Vagina (tissue), 2 donors: ENCODE data around the gene DAB1. TPM values are rescaled to one million over a fixed set of nuclear protein-coding genes. Genes with fewer than 3 reads are reported as not detected.

Experiments used
- DNase-seq, 2 donors: peaks; one replicate each; pipeline ENCODE4 v3.0.0-alpha.2; 2017; ENCODE audit errors: extremely low spot score in 2 of 2
- H3K27ac ChIP-seq: fragments of 200-600 bp; sonication (generic); one replicate; pipeline ENCODE4 v1.5.1; 2019
- H3K27me3 ChIP-seq: fragments of 200-600 bp; sonication (generic); one replicate; pipeline ENCODE4 v1.5.1; 2019
- H3K36me3 ChIP-seq, 2 donors: fragments of 200-600 bp; sonication (generic); one replicate each; pipeline ENCODE4 v1.5.1; 2017 to 2019
- H3K4me1 ChIP-seq: fragments of 200-600 bp; sonication (generic); one replicate; pipeline ENCODE4 v1.5.1; 2019
- H3K4me3 ChIP-seq, 2 donors: fragments of 200-600 bp; sonication (generic); 1 replicate in 1 of 2; 2 replicates in 1 of 2; pipeline ENCODE4 v1.5.1; 2016 to 2019
- H3K9me3 ChIP-seq: fragments of 200-600 bp; sonication (generic); one replicate; pipeline ENCODE4 v1.5.1; 2019
- POLR2A ChIP-seq, 2 donors: fragments of 450-650 bp; IDR thresholded peaks; one replicate each; pipeline ENCODE4 v1.6.1; 2017; ENCODE audit warnings: antibody characterized with exemption in 2 of 2, mild to moderate bottlenecking in 2 of 2, moderate library complexity in 2 of 2
- POLR2AphosphoS5 ChIP-seq, 2 donors: sonication (generic); formaldehyde crosslinking; IDR thresholded peaks; one replicate each; pipeline ENCODE4 v1.9.0; 2017; ENCODE audit warnings: antibody characterized with exemption in 2 of 2, mild to moderate bottlenecking in 2 of 2, low read depth in 1 of 2; ENCODE audit not compliant: insufficient read depth in 1 of 2
- intact Hi-C: fragments of 100-400 bp; cut with DNase I; formaldehyde crosslinking; loops from one replicate; pipeline ENCODE4 v1.15.1; 2023
- total RNA-seq: library from RNA; depleted of rRNA; stranded (reverse); fragments of >200 nt; gene quantifications from one replicate; pipeline ENCODE4 v1.2.3, GENCODE V29; 2016
- TF ChIP-seq, protein P1 (sequence below), 3 experiments: fragments of 450-650 bp in 2 of 3; fragments of 200-600 bp in 1 of 3; sonication (generic) in 1 of 3; IDR thresholded peaks; one replicate each; pipeline ENCODE4 v1.5.1; 2017 to 2019; ENCODE audit warnings: antibody characterized with exemption in 3 of 3, mild to moderate bottlenecking in 2 of 3, moderate library complexity in 2 of 3

DAB1 gene
- total RNA-seq, 1 donor from 2014 or later = 0.25 TPM

- no peak overlapping the region for H3K4me3 ChIP-seq
- TF ChIP-seq POLR2A (IDR thresholded peaks at IDR 0.05) = no peak
- TF ChIP-seq POLR2AphosphoS5 (IDR thresholded peaks at IDR 0.05; ENCODE audit: insufficient read depth in 1 of 2, low read depth in 1 of 2) = no peak
- TF ChIP-seq, protein P1, sequence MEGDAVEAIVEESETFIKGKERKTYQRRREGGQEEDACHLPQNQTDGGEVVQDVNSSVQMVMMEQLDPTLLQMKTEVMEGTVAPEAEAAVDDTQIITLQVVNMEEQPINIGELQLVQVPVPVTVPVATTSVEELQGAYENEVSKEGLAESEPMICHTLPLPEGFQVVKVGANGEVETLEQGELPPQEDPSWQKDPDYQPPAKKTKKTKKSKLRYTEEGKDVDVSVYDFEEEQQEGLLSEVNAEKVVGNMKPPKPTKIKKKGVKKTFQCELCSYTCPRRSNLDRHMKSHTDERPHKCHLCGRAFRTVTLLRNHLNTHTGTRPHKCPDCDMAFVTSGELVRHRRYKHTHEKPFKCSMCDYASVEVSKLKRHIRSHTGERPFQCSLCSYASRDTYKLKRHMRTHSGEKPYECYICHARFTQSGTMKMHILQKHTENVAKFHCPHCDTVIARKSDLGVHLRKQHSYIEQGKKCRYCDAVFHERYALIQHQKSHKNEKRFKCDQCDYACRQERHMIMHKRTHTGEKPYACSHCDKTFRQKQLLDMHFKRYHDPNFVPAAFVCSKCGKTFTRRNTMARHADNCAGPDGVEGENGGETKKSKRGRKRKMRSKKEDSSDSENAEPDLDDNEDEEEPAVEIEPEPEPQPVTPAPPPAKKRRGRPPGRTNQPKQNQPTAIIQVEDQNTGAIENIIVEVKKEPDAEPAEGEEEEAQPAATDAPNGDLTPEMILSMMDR (IDR thresholded peaks at IDR 0.05) = no peak
- H3K4me1 ChIP-seq = no peaks in the 10 kb centered on the region
- no peaks in the 10 kb centered on the region for H3K36me3 ChIP-seq
- no peaks in the 10 kb centered on the region for H3K9me3 ChIP-seq
- no peak for DNase-seq
- intact Hi-C loops = no loop called here
- no peaks in the 10 kb centered on the region for H3K27me3 ChIP-seq
- H3K27ac ChIP-seq = no peak overlapping the region
These were observed 44.0 kb upstream of the DAB1 start for GRCh38 chr1:57467830-57468229.

DNA sequence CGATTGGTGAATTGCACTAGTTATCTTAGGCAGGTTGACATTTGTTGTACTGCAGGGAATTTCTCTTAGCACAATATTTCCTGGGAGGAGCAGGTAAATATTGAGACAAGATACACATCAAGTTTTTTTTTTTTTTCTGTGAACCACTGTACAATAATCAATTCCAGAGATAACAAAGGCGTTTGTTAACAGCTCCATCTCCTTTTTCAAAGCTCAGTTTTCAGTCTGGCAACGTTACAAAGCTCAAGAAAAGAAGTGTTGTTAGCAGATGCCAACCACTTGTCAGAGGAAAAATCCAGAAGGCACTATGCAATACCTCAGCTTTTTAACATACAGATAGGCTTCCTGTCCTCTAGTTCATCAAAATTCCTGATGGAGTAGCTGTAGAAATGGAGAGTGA lies 40.9 kb upstream of the DAB1 start:
- no peaks in the 10 kb centered on the region for H3K27me3 ChIP-seq
- TF ChIP-seq, protein P1 (IDR thresholded peaks at IDR 0.05) = no peak
- no peak for TF ChIP-seq POLR2AphosphoS5 (IDR thresholded peaks at IDR 0.05; ENCODE audit: insufficient read depth in 1 of 2, low read depth in 1 of 2)
- no peak for TF ChIP-seq POLR2A (IDR thresholded peaks at IDR 0.05)
- no peaks in the 10 kb centered on the region for H3K36me3 ChIP-seq
- intact Hi-C loops = no loop called here
- H3K4me3 ChIP-seq = no peak overlapping the region
- no peak for DNase-seq
- H3K27ac ChIP-seq = no peak overlapping the region
- no peaks in the 10 kb centered on the region for H3K9me3 ChIP-seq
- no peaks in the 10 kb centered on the region for H3K4me1 ChIP-seq

- Histone ChIP-seq H3K36me3 (no peaks in the 10 kb centered on the region), H3K27ac (no peak overlapping the region), H3K4me3 (no peak overlapping the region), H3K27me3 (no peaks in the 10 kb centered on the region), H3K4me1 (no peaks in the 10 kb centered on the region), H3K9me3 (no peaks in the 10 kb centered on the region)
- intact Hi-C loops = no loop called here
- no peak for TF ChIP-seq POLR2A (IDR thresholded peaks at IDR 0.05)
- no peak for DNase-seq
These were observed 39.5 kb upstream of the DAB1 start for GRCh38 chr1:57463343-57463742.

DNA sequence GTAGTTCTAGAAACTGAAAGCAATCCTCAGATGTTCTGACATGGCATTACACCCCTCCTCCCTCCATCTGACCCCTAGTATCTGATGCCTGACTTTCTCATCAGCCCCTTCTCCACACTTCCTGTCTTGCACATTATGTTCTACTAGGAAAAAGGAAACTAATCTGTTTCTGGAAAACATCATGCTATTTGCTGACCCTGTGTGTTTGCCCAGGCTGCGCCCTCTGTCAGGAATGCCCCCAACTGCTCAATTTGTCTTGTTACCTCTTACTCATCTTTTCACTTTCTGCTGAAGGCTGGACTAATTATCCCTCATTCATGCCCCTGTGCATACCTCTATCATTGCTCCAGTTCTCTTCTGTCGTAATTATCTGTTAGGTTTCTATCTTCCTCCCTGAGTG lies 37.5 kb upstream of the DAB1 start:
- intact Hi-C loops = no loop called here
- no peaks in the 10 kb centered on the region for H3K36me3 ChIP-seq
- H3K4me3 ChIP-seq = no peak overlapping the region
- DNase-seq = no peak
- no peaks in the 10 kb centered on the region for H3K27me3 ChIP-seq
- no peak for TF ChIP-seq POLR2AphosphoS5 (IDR thresholded peaks at IDR 0.05; ENCODE audit: insufficient read depth in 1 of 2, low read depth in 1 of 2)
- TF ChIP-seq, protein P1 (IDR thresholded peaks at IDR 0.05) = no peak
- no peak for TF ChIP-seq POLR2A (IDR thresholded peaks at IDR 0.05)
- no peaks in the 10 kb centered on the region for H3K4me1 ChIP-seq
- no peak overlapping the region for H3K27ac ChIP-seq
- H3K9me3 ChIP-seq = no peaks in the 10 kb centered on the region

DNA sequence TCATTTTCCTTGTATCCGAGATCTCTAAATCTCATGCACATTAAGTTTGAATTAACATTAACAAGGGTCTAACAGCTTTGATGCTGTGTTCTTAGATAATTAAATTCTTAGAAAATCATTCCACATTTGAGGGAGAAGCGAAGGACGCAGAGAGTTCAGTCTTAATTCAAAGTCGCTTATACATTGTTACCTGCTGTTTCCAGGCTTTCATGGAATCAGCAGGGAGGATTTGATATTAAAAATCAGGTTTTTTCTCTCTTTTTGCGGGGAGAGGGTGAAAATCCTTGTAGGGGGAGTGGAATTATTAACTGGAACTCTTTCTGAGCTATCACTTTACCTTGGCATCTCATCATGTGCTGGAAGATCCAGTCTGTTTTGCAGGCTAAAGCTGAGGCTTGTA lies 27.7 kb upstream of the DAB1 start:
- no peak for DNase-seq
- Histone ChIP-seq H3K9me3 (no peaks in the 10 kb centered on the region), H3K27ac (no peak overlapping the region), H3K4me3 (no peak overlapping the region), H3K36me3 (no peaks in the 10 kb centered on the region), H3K4me1 (no peaks in the 10 kb centered on the region), H3K27me3 (no peaks in the 10 kb centered on the region)
- intact Hi-C loops = no loop called here
- TF ChIP-seq POLR2AphosphoS5 (IDR thresholded peaks at IDR 0.05; ENCODE audit: insufficient read depth in 1 of 2, low read depth in 1 of 2) = no peak
- TF ChIP-seq POLR2A (IDR thresholded peaks at IDR 0.05) = no peak
- TF ChIP-seq, protein P1 (IDR thresholded peaks at IDR 0.05) = no peak

GRCh38 chr1:57450981-57451380 lies 27.1 kb upstream of the DAB1 start:
- no peaks in the 10 kb centered on the region for H3K36me3 ChIP-seq
- H3K4me1 ChIP-seq = no peaks in the 10 kb centered on the region
- DNase-seq = no peak
- no peak for TF ChIP-seq POLR2A (IDR thresholded peaks at IDR 0.05)
- TF ChIP-seq, protein P1 (IDR thresholded peaks at IDR 0.05) = no peak
- no peak for TF ChIP-seq POLR2AphosphoS5 (IDR thresholded peaks at IDR 0.05; ENCODE audit: insufficient read depth in 1 of 2, low read depth in 1 of 2)
- no peaks in the 10 kb centered on the region for H3K27me3 ChIP-seq
- intact Hi-C loops = no loop called here
- H3K9me3 ChIP-seq = no peaks in the 10 kb centered on the region
- H3K27ac ChIP-seq = no peak overlapping the region
- H3K4me3 ChIP-seq = no peak overlapping the region
